Measurements from ENCODE around the gene CAVIN3.
A peak's percentile ranks its signal among the peaks of the same experiment; 100 is the strongest.
"Not testable (repeated sequence)": the region's sequence is repeated elsewhere in the genome, so short reads cannot be mapped to it uniquely, and the experiment has no call there.

Gene CAVIN3

DNA sequence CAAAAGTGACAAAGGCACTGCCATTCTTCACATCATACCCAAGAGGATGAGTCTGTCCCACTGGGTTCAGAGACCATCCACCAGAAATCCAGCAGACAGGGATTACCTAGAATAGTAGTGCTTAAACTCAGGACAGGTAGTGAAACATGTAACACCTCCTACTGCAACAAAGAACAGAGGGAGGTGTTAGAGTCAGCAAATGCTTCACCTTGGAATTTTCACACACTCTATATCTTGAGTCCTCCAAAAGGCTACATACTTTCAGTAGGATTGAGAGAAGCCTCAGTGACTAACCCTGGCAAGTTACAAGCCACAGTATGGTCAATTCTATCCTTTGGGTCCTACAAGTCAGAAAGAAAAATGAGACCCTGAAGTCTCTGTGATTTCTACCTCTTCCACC lies 6.0 kb upstream of the CAVIN3 start:
- no peak for DNase-seq (ENCODE audit: low read depth)

DNA sequence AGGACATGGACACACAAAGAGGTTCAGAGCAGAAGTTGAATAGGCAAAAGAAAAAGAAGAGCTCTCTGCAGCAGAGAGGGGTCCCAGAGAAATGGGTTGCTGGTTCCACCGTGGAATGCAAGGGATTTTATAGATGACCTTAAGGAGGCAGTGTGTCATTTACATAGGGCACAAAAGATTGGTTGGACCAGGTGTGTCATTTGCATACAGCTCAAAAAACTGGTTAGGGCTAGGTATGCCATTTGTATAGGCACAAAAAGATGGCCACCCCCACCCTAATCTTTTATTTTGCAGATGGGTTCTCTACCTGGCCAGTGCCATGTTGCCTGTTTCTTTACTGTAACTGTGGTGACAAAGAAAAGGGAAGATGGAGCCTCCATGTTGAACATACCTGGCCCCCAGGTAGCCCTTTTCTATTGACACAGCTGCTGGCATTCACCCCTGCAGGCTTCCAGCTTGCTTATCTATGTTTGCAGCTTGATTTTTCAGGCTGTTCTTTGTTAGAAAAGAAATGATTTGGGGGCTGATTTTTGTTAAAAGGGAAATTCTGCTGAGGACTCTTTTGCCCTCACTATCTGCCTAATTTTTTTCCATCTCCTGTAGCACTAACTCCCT lies 3.1 kb upstream of the CAVIN3 start:
- DNase-seq (ENCODE audit: low read depth): no peak

DNA sequence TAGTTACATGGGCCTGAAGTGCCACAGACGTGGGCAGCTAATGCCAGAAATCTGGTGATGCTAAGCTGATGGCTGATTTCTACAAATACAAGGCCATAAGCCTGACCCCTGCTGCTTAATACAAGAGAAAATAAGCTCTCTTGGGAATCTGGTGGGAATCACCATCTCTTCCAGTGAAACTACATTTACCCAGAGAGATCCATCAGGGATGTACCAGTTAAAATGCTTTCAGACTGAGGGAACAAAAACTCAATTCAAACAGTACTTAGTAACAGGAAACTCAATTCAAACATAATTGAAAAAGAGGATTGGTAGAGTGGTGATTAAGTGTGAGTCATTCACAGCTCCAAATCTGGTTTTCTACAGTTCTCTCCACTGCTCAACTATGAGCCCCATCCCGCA lies 1.7 kb upstream of the CAVIN3 start:
- no peak for DNase-seq (ENCODE audit: low read depth)

DNA sequence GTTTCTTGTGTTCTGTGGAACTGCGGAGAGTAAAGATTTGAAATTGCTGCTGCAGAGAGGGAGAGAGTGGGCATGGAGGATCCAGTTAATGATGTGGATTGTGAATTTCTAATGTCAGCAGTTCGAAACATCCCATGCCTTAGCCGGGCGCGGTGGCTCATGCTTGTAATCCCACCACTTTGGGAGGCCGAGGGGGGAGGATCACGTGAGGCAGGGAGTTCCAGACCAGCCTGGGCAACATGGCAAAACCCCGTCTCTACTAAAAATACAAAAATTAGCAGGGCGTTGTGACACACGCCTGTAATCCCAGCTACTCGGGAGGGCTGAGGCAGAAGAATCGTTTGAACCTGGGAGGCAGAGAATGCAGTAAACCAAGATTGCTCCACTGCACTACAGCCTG lies 1.1 kb upstream of the CAVIN3 start:
- no peak for DNase-seq (ENCODE audit: low read depth)

DNA sequence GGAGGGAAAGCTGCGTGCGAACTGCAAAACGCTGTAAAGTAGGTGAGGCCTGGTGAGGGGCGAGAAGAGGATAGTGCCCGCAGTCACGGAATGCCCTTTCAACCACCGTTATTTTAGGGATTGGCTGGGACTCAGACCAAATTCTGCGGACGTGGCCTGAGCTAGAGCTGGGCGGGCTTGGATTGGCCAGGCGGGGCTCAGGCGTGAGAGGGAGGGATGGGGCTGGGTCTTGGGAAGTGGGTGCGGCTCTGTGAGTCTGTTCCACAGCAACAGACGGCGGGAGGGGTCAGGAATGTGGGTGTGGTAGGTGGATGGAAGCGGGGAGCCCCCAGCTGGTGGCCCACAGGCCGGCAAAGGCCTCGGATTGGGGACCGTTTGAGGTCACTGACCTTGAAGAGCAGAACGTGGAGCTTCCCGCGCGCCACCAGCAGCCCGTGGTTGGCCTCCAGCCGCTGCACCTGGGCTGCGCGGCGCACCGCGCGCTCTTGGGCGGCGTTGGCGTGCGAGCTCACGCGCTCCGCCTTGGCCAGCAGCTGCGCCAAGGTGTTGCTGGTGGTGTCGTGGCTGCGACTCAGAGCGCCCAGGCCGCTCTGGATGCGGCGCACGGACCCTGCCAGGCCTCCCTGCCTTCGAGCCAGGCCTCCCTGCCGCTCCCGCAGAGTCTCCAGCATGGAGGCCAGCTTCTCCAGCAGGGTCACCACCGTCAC lies 444 bp downstream of the CAVIN3 start:
- peak; percentile 85 for DNase-seq (ENCODE audit: low read depth)

DNA sequence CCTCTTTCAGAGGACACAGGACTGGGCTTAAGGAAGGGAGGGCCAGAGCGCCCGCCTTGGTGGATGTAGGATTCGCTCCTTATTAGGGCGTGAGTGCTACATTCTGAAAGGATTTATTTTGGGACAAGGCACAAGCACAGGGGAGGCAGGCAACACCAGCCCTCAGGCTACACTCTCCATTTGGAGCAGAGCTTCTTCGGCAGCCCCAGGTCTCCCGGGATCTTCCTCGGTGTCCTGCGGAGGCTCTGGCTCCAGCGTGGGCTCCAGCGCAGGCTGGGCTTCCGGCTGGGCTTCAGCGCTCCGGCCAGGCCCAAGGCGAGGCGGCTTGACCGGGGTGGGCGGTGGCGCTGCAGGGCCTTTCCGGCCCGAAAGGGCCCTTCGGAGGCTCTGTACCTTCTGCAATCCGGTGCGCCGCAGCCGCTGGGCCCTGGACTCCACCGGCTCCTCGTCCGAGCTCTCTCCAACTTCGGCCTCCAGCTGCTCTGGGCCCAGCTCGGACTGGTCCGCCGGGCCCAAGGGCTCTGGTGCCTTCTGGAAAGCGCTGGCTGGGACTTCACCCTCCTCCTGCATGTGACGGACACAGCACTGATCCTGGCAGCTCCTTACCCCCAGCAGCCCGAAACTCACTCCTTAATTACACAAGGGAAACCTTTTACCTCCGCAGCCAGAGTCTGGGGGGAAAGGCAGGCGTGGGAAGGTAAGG lies 1.1 kb downstream of the CAVIN3 start:
- peak; percentile 46 for DNase-seq (ENCODE audit: low read depth)

DNA sequence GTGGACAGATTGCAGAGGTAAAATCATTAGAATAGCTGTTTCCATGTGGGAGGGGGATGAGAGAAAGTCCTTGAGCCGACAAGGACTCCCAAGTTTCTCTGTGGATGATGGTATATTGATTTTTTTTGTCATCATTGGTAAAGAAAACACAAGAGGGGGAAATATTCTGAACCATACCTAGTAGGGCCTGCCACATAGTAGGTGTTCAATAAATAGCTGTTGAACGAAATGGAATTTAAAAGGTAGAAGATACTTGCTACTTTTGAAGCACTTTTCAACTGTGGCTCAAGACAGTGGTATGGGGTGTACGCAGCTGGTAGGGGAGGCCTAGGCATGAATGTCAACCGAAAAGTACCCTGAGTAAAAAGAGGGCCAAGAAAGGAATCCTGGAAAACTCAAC lies 2.1 kb downstream of the CAVIN3 start:
- no peak for DNase-seq (ENCODE audit: low read depth)

DNA sequence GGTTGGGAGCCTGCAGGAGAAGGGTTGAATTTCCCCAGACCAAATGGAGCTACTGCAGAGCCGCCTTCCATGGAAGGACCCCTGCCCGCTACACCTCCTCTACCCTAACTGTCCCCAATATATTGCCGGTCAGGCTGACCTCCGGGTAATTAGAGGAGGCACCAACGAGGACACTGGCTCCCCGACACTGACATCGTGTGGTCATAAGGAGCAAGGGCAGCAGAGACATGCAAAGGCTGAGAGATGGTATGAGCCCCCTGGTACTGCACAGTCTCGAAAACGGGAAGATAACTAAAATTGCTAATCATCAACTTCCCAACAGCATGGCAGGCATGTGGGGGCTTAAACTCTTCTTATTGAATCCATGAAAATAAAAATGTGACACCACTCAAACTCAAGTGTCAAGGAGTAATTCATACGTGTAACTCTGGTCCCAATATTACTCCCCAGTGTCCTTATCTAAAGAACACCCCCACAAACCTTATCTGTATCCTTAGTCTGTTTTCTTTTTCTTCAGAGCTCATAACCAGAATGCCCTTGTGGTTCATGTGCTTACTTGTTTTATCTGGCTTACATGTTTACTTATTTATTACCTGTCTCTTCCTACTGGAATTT lies 4.4 kb downstream of the CAVIN3 start:
- DNase-seq (ENCODE audit: low read depth): peak; percentile 53

DNA sequence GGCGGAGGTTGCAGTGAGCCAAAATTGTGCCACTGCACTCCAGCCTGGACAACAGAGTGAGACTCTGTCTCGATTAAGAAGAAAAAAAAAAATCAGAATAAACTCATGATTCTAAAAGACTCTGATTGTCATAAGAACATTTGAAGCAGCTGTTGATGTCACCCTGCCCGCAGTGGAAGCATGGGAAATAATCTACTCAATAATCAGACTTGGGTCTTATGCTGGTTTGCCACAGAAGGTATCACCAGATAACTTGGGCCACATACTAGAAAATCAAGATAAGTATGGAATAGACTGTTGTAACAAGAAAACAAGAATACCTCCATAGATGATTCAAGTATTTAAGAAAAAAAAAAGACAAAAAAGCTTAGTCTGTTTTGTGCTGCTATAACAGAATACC lies 8.2 kb downstream of the CAVIN3 start:
- DNase-seq (ENCODE audit: low read depth): no peak

DNA sequence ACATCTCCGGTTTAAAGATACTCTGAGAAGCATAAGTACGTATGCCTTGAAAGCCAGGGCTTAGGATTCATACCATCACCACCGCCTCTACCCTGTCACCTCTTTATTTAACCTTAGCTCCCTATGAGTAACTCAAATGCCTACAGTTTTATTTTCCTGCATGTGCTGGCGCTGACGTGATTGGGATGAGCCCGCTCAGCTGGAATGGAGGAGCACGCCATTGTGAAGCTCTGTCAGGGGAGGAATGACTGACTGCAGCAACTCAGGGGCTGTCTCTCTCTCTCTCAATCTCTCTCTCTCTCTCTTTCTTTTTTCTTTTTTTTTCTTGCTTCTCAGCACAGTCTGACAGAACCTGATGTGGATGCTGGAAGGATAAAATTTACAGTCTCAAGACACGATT lies 12.4 kb downstream of the CAVIN3 start:
- peak; percentile 18 for DNase-seq (ENCODE audit: low read depth)

DNA sequence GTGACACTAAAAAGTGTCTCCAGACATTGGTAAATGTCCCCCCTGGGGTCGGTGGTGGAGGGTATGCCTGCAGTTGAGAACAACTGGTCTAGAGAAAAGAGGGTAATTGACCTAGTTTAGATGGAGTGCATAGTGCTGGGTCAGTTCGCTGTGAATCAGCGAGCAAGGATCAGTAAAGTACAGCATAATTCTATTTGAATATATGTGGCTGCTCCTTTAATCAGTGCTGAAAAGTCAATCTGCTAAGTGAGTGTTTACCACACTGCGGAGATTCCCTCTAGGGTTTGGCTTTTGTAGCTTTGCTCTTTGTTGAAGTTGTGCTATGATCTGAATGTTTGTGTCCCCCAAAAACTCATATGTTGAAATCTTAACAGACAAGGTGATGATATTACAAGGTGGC lies 15.0 kb downstream of the CAVIN3 start:
- no peak for DNase-seq (ENCODE audit: low read depth)

DNA sequence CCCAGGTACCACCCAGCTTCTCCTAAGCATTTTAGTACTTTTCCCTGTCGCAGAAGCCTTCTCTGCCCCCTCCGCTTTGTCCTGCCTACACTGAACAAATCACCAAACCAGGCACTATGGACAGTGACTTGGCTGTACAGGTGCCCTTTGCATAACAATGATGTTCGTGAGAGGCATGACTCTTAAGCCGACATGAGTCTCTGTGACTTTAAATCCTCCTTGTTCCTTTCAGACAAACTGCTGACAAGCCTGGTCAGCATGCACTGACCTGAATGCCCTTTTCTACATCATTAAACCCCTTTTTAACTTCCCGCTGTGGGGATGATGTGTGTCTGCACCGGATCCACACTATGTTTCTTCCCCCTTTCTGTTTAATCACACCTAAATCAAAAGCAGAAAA lies 16.6 kb downstream of the CAVIN3 start:
- DNase-seq (ENCODE audit: low read depth): no peak

DNA sequence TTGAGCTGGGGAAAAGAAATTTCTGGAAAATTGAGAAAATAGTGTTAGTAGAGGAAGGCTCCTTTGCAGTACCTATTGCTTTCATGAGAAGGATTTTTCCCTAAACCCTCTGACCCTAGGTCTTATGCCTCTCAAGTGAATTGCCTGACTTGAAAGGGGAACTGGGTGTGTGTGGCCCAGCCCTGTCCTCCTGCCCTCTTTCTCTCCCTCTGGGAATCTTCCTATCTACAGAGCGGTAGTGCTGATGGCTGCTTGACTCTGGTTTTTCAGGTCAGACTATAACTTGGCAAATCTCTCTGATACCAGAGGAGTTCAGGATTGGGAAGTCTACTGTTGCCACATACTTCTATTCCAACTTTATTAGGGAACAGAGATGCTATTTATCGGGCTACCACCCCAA lies 19.2 kb downstream of the CAVIN3 start:
- DNase-seq (ENCODE audit: low read depth): no peak

DNA sequence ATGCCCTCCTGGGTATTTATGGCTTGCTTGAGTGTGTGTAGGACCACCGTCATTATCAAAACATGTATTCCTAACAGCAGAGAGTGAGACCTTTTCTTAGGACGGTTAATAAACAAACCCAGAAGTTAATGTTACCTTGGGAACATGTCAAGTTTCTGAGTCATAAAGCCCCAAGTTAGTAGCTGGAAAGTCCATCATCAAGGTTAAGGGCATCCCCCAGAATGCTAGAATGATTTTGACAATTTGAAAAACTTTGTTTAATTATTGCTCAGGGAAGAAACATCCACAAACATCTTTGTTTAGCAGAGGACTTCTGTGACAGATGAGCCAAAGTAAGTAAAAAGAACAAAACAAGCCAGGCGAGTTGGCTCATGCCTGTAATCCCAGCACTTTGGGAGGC lies 20.0 kb downstream of the CAVIN3 start:
- no peak for DNase-seq (ENCODE audit: low read depth)

DNA sequence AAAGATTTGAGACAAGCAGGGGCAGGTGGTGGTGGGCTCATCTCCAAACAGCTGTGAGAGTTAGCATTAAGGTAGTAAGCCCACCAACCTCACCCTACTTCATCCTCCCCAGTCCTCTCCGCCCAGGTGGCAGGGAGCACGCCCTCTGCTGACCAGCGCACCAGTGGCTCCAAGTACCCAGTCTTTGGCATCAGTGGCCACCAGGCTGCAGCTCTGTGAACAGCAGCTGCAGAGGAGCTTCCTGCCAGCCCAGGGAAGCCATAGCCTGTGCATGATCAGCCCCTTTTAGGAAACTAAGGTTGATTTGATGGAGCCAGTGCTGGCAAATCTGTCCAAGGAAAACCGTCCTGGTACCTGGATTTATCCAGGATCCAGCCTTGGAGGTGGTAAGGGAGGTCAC lies 21.7 kb downstream of the CAVIN3 start:
- peak; percentile 41 for DNase-seq (ENCODE audit: low read depth)

DNA sequence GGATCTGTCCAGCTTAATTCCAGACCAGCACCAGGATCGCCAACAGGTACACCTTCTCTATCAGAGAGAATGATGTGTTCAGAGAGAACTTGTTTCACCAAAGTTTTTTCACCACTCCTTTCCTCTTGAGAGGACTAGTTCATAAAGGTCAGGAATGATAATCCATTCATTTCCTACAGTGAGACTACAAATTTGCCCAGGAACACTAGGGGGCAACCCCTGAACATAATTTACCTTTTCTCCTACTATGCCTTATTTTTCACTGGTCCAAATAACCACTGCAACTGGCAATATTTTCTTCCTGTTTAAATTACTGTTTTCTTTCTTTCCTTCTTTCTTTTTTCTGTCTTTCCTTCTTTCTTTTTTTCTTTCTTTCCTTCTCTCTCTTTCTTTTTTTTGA lies 22.5 kb downstream of the CAVIN3 start:
- DNase-seq (ENCODE audit: low read depth): no peak

DNA sequence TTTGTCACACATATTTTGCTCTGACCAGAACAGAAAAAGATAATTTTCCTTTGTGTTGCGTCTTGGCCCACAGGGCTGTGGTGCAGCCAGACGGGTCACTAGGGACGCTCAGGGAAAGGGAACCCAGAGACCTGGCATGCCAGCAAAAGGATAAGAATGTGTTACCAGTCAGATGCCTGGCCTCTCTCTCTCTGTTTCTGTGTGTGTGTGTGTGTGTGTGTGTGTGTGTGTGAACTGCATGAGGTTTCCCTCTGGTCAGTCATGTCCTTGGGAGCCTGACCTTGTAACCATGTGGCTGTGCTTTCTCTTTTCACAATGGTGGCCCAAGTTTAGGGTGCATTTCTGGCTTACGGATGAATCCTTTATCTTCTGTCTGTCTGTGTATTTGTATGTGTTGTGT lies 35.3 kb downstream of the CAVIN3 start:
- DNase-seq (ENCODE audit: low read depth): no peak

DNA sequence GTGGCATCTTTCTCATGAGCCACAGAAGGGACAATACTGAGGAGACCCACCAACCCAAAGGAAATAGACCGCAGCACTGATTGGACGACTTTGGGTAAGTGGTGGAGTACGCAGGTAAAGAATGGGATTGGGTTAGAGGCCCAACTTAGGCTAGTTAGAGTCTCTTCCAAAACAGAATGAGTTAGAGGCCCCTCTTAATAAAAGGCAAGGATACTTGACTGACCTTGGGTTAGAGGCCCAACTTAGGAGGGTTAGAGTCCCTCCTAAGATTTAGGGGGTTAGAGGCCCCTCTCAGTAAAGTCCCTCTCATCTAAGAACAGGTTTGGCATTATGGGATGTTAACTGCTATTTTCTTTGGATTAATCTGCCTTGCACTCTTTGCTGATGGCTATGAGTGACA lies 36.1 kb downstream of the CAVIN3 start:
- DNase-seq (ENCODE audit: low read depth): no peak

DNA sequence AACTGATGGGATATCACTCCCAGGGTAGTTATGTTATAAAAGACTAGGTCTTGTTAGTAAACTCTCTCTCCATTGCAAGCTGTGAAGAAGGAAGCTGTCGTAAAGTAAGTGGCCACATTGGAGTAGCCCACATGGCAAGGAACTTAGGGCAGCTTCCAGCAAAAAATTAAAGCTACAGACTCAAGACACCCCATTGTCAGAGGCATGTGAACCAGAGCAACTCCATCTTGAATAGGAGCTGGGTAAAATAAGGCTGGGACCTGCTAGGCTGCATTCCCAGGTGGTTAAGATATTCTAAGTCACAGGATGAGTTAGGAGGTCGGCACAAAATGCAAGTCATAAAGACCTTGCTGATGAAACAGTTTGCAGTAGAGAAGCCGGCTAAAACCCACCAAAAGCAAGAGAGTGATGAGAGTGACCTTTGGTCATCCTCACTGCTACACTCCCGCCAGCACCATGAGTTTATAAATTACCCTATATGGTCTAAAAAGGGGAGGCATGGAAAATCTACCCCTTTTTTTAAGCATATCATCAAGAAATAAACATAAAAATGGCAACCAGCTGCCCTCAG lies 36.8 kb downstream of the CAVIN3 start:
- DNase-seq (ENCODE audit: low read depth): no peak

DNA sequence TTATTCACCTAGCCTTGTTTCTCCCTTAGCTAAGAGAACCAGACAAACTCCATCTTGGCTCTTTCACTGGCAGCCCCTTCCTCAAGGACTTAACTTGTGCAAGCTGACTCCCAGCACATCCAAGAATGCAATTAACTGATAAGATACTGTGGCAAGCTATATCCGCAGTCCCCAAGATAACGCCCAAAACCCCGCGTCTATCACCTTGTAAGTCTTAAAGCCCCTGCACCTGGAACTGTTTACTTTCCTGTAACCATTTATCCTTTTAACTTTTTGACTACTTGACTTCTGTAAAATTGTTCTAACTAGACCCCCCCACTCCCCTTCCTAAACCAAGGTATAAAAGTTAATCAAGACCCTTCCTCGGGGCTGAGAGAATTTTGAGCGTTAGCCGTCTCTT lies 39.5 kb downstream of the CAVIN3 start:
- DNase-seq (ENCODE audit: low read depth): not testable (repeated sequence)

DNA sequence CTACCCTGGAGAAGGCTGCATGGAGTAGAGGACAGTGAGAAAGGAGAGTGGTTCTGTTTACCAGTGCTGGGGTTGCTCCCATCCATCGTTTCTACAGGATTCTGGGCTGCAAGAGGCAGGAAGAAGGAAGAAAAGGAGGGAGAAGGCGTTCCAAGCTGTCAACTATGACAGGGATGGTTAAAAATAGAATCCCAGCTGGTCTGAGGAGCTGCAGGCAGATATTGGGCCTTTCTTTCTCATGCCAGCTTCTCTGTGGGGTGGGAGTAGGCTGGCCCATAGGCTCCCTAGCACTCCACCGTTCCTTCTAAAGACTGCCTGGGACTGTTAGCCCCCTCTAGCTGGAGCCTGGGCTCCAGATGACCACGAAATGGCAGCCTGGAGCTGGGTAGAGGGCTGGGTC lies 47.1 kb downstream of the CAVIN3 start:
- no peak for DNase-seq (ENCODE audit: low read depth)

DNA sequence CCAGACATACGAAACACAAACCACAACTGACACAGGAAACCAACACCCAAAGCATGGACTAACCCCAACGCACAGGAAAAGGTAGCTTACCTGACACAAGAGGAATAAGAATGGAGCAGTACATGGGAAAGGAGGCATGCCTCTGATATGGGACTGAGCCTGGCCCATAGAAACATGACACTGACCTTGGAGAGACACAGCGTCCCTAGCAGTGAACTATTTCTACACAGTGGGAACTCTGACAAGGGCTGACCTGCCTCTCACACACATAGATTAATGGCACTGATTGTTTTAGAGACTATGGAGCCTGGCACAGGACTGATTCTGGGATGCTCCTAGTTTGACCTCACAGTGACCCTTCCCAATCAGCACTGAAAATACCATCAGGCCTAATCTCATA lies 48.7 kb downstream of the CAVIN3 start:
- DNase-seq (ENCODE audit: low read depth): no peak

Data from amniotic epithelial cell (primary cell).